ENCODE data around the gene THAP7.
A peak's percentile ranks its signal among the peaks of the same experiment; 100 is the strongest.

Gene THAP7

GRCh38 chr22:20992456-20993303 is 9.2 kb downstream of the THAP7 start:
- DNase-seq = no peak

GRCh38 chr22:20992056-20992442 is 9.9 kb downstream of the THAP7 start:
- DNase-seq = no peak

- DNase-seq = no peak
These were observed 10.5 kb downstream of the THAP7 start for GRCh38 chr22:20991252-20992055.

- no peak for DNase-seq
These were observed 11.4 kb downstream of the THAP7 start for GRCh38 chr22:20990184-20991180.

- no peak for DNase-seq
These were observed 12.4 kb downstream of the THAP7 start for GRCh38 chr22:20989323-20990138.

GRCh38 chr22:20988573-20989322 is 13.2 kb downstream of the THAP7 start:
- no peak for DNase-seq

GRCh38 chr22:20987375-20987774 is 14.5 kb downstream of the THAP7 start:
- no peak for DNase-seq

GRCh38 chr22:20986365-20986764 is 15.6 kb downstream of the THAP7 start:
- DNase-seq = no peak

GRCh38 chr22:20985720-20986119 is 16.2 kb downstream of the THAP7 start:
- no peak for DNase-seq

- DNase-seq = no peak
These were observed 18.7 kb downstream of the THAP7 start for GRCh38 chr22:20983081-20983771.

GRCh38 chr22:20982563-20982882 is 19.4 kb downstream of the THAP7 start:
- DNase-seq = no peak

GRCh38 chr22:20981787-20982562 is 19.9 kb downstream of the THAP7 start, which contains the start of gene LZTR1:
Gene LZTR1, plus strand, starts transcription at chr22:20982297. Its CDS starts 75 bp downstream, at chr22:20982372.
- peak; percentile 80 for DNase-seq

- no peak for DNase-seq
These were observed 20.8 kb downstream of the THAP7 start for GRCh38 chr22:20980938-20981722.

- no peak for DNase-seq
These were observed 21.4 kb downstream of the THAP7 start for GRCh38 chr22:20980523-20980922.

- DNase-seq = no peak
These were observed 21.9 kb downstream of the THAP7 start for GRCh38 chr22:20979940-20980453.

- peak; percentile 58 for DNase-seq
These were observed 22.6 kb downstream of the THAP7 start for GRCh38 chr22:20979243-20979809.

GRCh38 chr22:20978419-20978818 is 23.5 kb downstream of the THAP7 start:
- no peak for DNase-seq

GRCh38 chr22:20977516-20978170 is 24.3 kb downstream of the THAP7 start:
- no peak for DNase-seq
